Glomerular visceral epithelial cell (primary cell): ENCODE results near the gene ARHGEF16.

Source experiments
- DNase-seq: peaks from one replicate; pipeline ENCODE4 v3.0.0-alpha.2; 2016; ENCODE audit errors: extremely low spot score

The ARHGEF16 gene

GRCh38 chr1:3501856-3502640 is 47.6 kb downstream of the ARHGEF16 start:
- peak; percentile 34 for DNase-seq

- DNase-seq, result no peak
Observed at GRCh38 chr1:3502641-3503524, 48.4 kb downstream of the ARHGEF16 start.

GRCh38 chr1:3503525-3503886 is 49.0 kb downstream of the ARHGEF16 start:
- DNase-seq, result no peak

GRCh38 chr1:3504151-3504821 is 49.8 kb downstream of the ARHGEF16 start:
- peak; percentile 94 for DNase-seq

- DNase-seq, result peak; percentile 28
Observed at GRCh38 chr1:3504822-3505153, 50.3 kb downstream of the ARHGEF16 start.

GRCh38 chr1:3505161-3505560 is 50.7 kb downstream of the ARHGEF16 start:
- DNase-seq, result no peak

GRCh38 chr1:3506041-3506440 is 51.6 kb downstream of the ARHGEF16 start:
- no peak for DNase-seq

GRCh38 chr1:3506943-3507342 is 52.5 kb downstream of the ARHGEF16 start:
- DNase-seq, result no peak

- DNase-seq, result no peak
Observed at GRCh38 chr1:3507636-3508275, 53.3 kb downstream of the ARHGEF16 start.

- no peak for DNase-seq
Observed at GRCh38 chr1:3508757-3509415, 54.4 kb downstream of the ARHGEF16 start.

- DNase-seq, result no peak
Observed at GRCh38 chr1:3509721-3510120, 55.3 kb downstream of the ARHGEF16 start.

- DNase-seq, result no peak
Observed at GRCh38 chr1:3510136-3510955, 55.9 kb downstream of the ARHGEF16 start.

GRCh38 chr1:3510956-3511250 is 56.4 kb downstream of the ARHGEF16 start:
- no peak for DNase-seq

GRCh38 chr1:3511306-3511705 is 56.8 kb downstream of the ARHGEF16 start:
- no peak for DNase-seq

- DNase-seq, result no peak
Observed at GRCh38 chr1:3511856-3512255, 57.4 kb downstream of the ARHGEF16 start.

GRCh38 chr1:3514404-3514803 is 59.9 kb downstream of the ARHGEF16 start:
- no peak for DNase-seq

GRCh38 chr1:3515272-3515671 is 60.8 kb downstream of the ARHGEF16 start:
- DNase-seq, result no peak

- peak; percentile 90 for DNase-seq
Observed at GRCh38 chr1:3515774-3516480, 61.5 kb downstream of the ARHGEF16 start.

- DNase-seq, result no peak
Observed at GRCh38 chr1:3516481-3516869, 62.0 kb downstream of the ARHGEF16 start.
